ENCODE measurements around the gene ARMH4. TPM values are rescaled to one million over a fixed set of nuclear protein-coding genes. Genes with fewer than 3 reads are reported as not detected.

Gene ARMH4
- under 1 TPM in 1 of 2 experiments, not detected in 1; 0.43 TPM for total RNA-seq

- Mint-ChIP-seq H3K4me3 (peak within 1 kb of the TSS; percentile 70), H3K27ac (no peak within 1 kb of the TSS), H3K4me1 (ENCODE audit: low read depth) (peaks cover 11% of the 10 kb centered on the region), H3K9me3 (no peaks in the 10 kb centered on the region), H3K27me3 (ENCODE audit: low read depth) (peaks cover 53% of the 10 kb centered on the region), H3K36me3 (ENCODE audit: low read depth) (no peaks in the 10 kb centered on the region)
- intact Hi-C loops (cut with micrococcal nuclease), result loop anchor here (1.0 to 2.0 kb wide), 2 partner anchors 14 to 49 kb away; partner anchors contain the start of gene ACTR10
- DNase-seq, result peak; percentile 75
- CTCF ChIA-PET, result interaction anchor here (0.8 to 1.8 kb wide), 3 partner anchors 15 to 243 kb away, joined by 3 to 4 read pairs (median 3); partner anchors contain the start of gene TOMM20L
Measured at GRCh38 chr14:58152014-58152857, at the start of gene ARMH4. ARMH4 (minus strand) TSS chr14:58152213; CDS start chr14:58139358, 12,855 bp downstream.

GRCh38 chr14:58200846-58201245 is 48.8 kb upstream of the ARMH4 start:
- Mint-ChIP-seq H3K27me3 (ENCODE audit: low read depth) (no peaks in the 10 kb centered on the region), H3K27ac (peak overlapping the region; percentile 87), H3K9me3 (no peaks in the 10 kb centered on the region), H3K4me3 (peak overlapping the region; percentile 93), H3K36me3 (ENCODE audit: low read depth) (peaks cover 5% of the 10 kb centered on the region), H3K4me1 (ENCODE audit: low read depth) (peaks cover 37% of the 10 kb centered on the region)
- intact Hi-C loops (cut with micrococcal nuclease), result loop anchor here (2.0 kb wide), 2 partner anchors 48 to 162 kb away; partner anchors contain the start of gene ARMH4
- no peak for DNase-seq
- CTCF ChIA-PET, result interaction anchor here (0.6 to 1.2 kb wide), 3 partner anchors 137 to 536 kb away, joined by 3 to 4 read pairs (median 3); no protein-coding TSS in a partner anchor

GRCh38 chr14:58200480-58200841 is 48.4 kb upstream of the ARMH4 start:
- no peak for DNase-seq
- Mint-ChIP-seq H3K36me3 (ENCODE audit: low read depth) (peaks cover 4% of the 10 kb centered on the region), H3K27me3 (ENCODE audit: low read depth) (no peaks in the 10 kb centered on the region), H3K4me3 (peak overlapping the region; percentile 93), H3K9me3 (no peaks in the 10 kb centered on the region), H3K4me1 (ENCODE audit: low read depth) (peaks cover 39% of the 10 kb centered on the region), H3K27ac (peak overlapping the region; percentile 87)
- CTCF ChIA-PET, result interaction anchor here (0.6 kb wide), 1 partner anchor 137 kb away, joined by 3 read pairs; no protein-coding TSS in a partner anchor
- intact Hi-C loops (cut with micrococcal nuclease), result loop anchor here (2.0 kb wide), 2 partner anchors 48 to 162 kb away; partner anchors contain the start of gene ARMH4

GRCh38 chr14:58199726-58200479 is 47.9 kb upstream of the ARMH4 start, which contains the start of gene ACTR10:
ACTR10 (plus strand) TSS chr14:58200149; CDS start chr14:58200218, 69 bp downstream.
- Mint-ChIP-seq H3K9me3 (no peaks in the 10 kb centered on the region), H3K27ac (peak within 1 kb of the TSS; percentile 87), H3K4me1 (ENCODE audit: low read depth) (peaks cover 39% of the 10 kb centered on the region), H3K4me3 (peak within 1 kb of the TSS; percentile 93), H3K36me3 (ENCODE audit: low read depth) (peaks cover 4% of the 10 kb centered on the region), H3K27me3 (ENCODE audit: low read depth) (no peaks in the 10 kb centered on the region)
- CTCF ChIA-PET, result interaction anchor here (0.6 kb wide), 1 partner anchor 136 kb away, joined by 3 read pairs; no protein-coding TSS in a partner anchor
- DNase-seq, result peak; percentile 89
- intact Hi-C loops (cut with micrococcal nuclease), result loop anchor here (1.0 to 5.0 kb wide), 8 partner anchors 39 to 372 kb away; partner anchors contain the start of genes ARID4A, ARMH4, KIAA0586 and PSMA3

GRCh38 chr14:58198086-58198485 is 46.1 kb upstream of the ARMH4 start:
- H3K4me3 Mint-ChIP-seq, result no peak overlapping the region
- H3K27ac Mint-ChIP-seq, result peak overlapping the region; percentile 59
- intact Hi-C loops (cut with micrococcal nuclease), result loop anchor here (5.0 kb wide), 1 partner anchor 374 kb away; no protein-coding TSS in a partner anchor
- H3K36me3 Mint-ChIP-seq (ENCODE audit: low read depth), result no peaks in the 10 kb centered on the region
- H3K9me3 Mint-ChIP-seq, result no peaks in the 10 kb centered on the region
- DNase-seq, result no peak
- no peaks in the 10 kb centered on the region for H3K27me3 Mint-ChIP-seq (ENCODE audit: low read depth)
- CTCF ChIA-PET, result interaction anchor here (0.6 to 0.7 kb wide), 2 partner anchors 8 to 797 kb away, joined by 3 to 4 read pairs; no protein-coding TSS in a partner anchor
- peaks cover 39% of the 10 kb centered on the region for H3K4me1 Mint-ChIP-seq (ENCODE audit: low read depth)

- H3K9me3 Mint-ChIP-seq, result no peaks in the 10 kb centered on the region
- H3K27ac Mint-ChIP-seq, result no peak overlapping the region
- intact Hi-C loops (cut with micrococcal nuclease), result loop anchor here (5.0 kb wide), 1 partner anchor 376 kb away; no protein-coding TSS in a partner anchor
- no peak for DNase-seq
- no peaks in the 10 kb centered on the region for H3K27me3 Mint-ChIP-seq (ENCODE audit: low read depth)
- CTCF ChIA-PET, result no interaction called here
- H3K4me3 Mint-ChIP-seq, result no peak overlapping the region
- H3K4me1 Mint-ChIP-seq (ENCODE audit: low read depth), result peaks cover 29% of the 10 kb centered on the region
- no peaks in the 10 kb centered on the region for H3K36me3 Mint-ChIP-seq (ENCODE audit: low read depth)
Measured at GRCh38 chr14:58196198-58196597, 44.2 kb upstream of the ARMH4 start.

GRCh38 chr14:58193542-58193941 is 41.5 kb upstream of the ARMH4 start:
- CTCF ChIA-PET, result interaction anchor here (0.9 kb wide), 1 partner anchor 84 kb away, joined by 4 read pairs; no protein-coding TSS in a partner anchor

GRCh38 chr14:58191763-58192601 is 40.0 kb upstream of the ARMH4 start:
- peaks cover 8% of the 10 kb centered on the region for H3K4me1 Mint-ChIP-seq (ENCODE audit: low read depth)
- no peak overlapping the region for H3K4me3 Mint-ChIP-seq
- no peak for DNase-seq
- intact Hi-C loops (cut with micrococcal nuclease), result no loop called here
- H3K27me3 Mint-ChIP-seq (ENCODE audit: low read depth), result no peaks in the 10 kb centered on the region
- H3K36me3 Mint-ChIP-seq (ENCODE audit: low read depth), result no peaks in the 10 kb centered on the region
- H3K27ac Mint-ChIP-seq, result no peak overlapping the region
- CTCF ChIA-PET, result interaction anchor here (0.6 kb wide), 2 partner anchors 14 to 40 kb away, joined by 3 read pairs; partner anchors contain the start of gene ARMH4
- no peaks in the 10 kb centered on the region for H3K9me3 Mint-ChIP-seq

More at GRCh38 chr14:58193542-58193941, 41.5 kb upstream of the ARMH4 start:
- no peak for DNase-seq
- intact Hi-C loops (cut with micrococcal nuclease), result no loop called here
- Mint-ChIP-seq H3K4me3 (no peak overlapping the region), H3K4me1 (ENCODE audit: low read depth) (peaks cover 17% of the 10 kb centered on the region), H3K36me3 (ENCODE audit: low read depth) (no peaks in the 10 kb centered on the region), H3K27me3 (ENCODE audit: low read depth) (no peaks in the 10 kb centered on the region), H3K9me3 (no peaks in the 10 kb centered on the region), H3K27ac (no peak overlapping the region)

- intact Hi-C loops (cut with micrococcal nuclease), result no loop called here
- Mint-ChIP-seq H3K27ac (no peak overlapping the region), H3K27me3 (ENCODE audit: low read depth) (no peaks in the 10 kb centered on the region), H3K4me1 (ENCODE audit: low read depth) (no peaks in the 10 kb centered on the region), H3K36me3 (ENCODE audit: low read depth) (no peaks in the 10 kb centered on the region), H3K4me3 (no peak overlapping the region), H3K9me3 (no peaks in the 10 kb centered on the region)
- CTCF ChIA-PET, result no interaction called here
- DNase-seq, result no peak
Measured at GRCh38 chr14:58189176-58189575, 37.2 kb upstream of the ARMH4 start.

- intact Hi-C loops (cut with micrococcal nuclease), result no loop called here
- H3K9me3 Mint-ChIP-seq, result no peaks in the 10 kb centered on the region
- DNase-seq, result no peak
- H3K27ac Mint-ChIP-seq, result no peak overlapping the region
- no peaks in the 10 kb centered on the region for H3K36me3 Mint-ChIP-seq (ENCODE audit: low read depth)
- no peaks in the 10 kb centered on the region for H3K4me1 Mint-ChIP-seq (ENCODE audit: low read depth)
- H3K27me3 Mint-ChIP-seq (ENCODE audit: low read depth), result peaks cover 3% of the 10 kb centered on the region
- H3K4me3 Mint-ChIP-seq, result no peak overlapping the region
- CTCF ChIA-PET, result interaction anchor here (0.6 kb wide), 1 partner anchor 621 kb away, joined by 6 read pairs; no protein-coding TSS in a partner anchor
Measured at GRCh38 chr14:58177125-58177524, 25.1 kb upstream of the ARMH4 start.

GRCh38 chr14:58171090-58171489 is 19.1 kb upstream of the ARMH4 start:
- intact Hi-C loops (cut with micrococcal nuclease), result no loop called here
- Mint-ChIP-seq H3K4me3 (no peak overlapping the region), H3K27me3 (ENCODE audit: low read depth) (peaks cover 3% of the 10 kb centered on the region), H3K36me3 (ENCODE audit: low read depth) (no peaks in the 10 kb centered on the region), H3K4me1 (ENCODE audit: low read depth) (peaks cover 6% of the 10 kb centered on the region), H3K9me3 (no peaks in the 10 kb centered on the region), H3K27ac (no peak overlapping the region)
- CTCF ChIA-PET, result interaction anchor here (6.8 kb wide), 1 partner anchor 63 kb away, joined by 47 read pairs; no protein-coding TSS in a partner anchor
- peak; percentile 71 for DNase-seq
